ENCODE data around the gene PPP1R9B.

DNA sequence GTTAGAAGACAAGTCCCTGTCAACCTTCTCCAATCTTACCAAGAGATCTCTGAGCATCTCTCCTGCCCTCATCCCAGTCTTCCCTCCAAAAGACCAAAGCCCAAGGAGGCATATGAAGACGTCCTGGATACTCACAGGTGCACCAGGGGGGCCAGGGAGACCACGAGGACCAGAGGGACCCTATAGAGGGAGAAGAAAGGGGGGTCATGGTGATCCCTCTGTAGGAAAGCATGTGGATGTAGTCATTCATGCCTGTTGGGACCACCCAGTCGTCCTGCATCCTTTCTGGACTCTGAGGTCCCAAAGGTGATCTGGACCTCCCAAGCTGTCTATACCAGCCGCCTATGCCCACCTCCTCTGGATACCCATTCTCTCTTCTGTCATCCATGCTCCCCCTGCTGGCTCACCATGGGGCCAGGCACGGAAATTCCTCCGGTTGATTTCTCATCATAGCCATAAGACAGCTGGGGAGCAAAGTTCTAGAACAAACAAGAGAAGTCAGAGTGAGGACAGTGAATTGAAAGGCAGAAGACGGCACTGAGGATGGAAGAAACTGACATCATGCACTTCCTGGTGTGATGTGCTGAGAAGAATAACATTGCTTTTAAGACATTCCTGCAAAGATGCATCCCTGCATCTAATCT is 47.7 kb upstream of the PPP1R9B start:
- TF ChIP-seq, protein P1, sequence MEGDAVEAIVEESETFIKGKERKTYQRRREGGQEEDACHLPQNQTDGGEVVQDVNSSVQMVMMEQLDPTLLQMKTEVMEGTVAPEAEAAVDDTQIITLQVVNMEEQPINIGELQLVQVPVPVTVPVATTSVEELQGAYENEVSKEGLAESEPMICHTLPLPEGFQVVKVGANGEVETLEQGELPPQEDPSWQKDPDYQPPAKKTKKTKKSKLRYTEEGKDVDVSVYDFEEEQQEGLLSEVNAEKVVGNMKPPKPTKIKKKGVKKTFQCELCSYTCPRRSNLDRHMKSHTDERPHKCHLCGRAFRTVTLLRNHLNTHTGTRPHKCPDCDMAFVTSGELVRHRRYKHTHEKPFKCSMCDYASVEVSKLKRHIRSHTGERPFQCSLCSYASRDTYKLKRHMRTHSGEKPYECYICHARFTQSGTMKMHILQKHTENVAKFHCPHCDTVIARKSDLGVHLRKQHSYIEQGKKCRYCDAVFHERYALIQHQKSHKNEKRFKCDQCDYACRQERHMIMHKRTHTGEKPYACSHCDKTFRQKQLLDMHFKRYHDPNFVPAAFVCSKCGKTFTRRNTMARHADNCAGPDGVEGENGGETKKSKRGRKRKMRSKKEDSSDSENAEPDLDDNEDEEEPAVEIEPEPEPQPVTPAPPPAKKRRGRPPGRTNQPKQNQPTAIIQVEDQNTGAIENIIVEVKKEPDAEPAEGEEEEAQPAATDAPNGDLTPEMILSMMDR (IDR thresholded peaks at IDR 0.05) = peak; percentile 35 to 50 (median 42)
- no peak for TF ChIP-seq POLR2A (IDR thresholded peaks at IDR 0.05)

All from uterus (tissue), 2 donors.